HepG2 (cell line): ENCODE measurements around the gene LITAFD. TPM values are rescaled to one million over a fixed set of nuclear protein-coding genes. Genes with fewer than 3 reads are reported as not detected.
A peak's percentile ranks its signal among the peaks of the same experiment; 100 is the strongest.

Experiments
- AHR ChIP-seq: IDR thresholded peaks from 2 replicates; pipeline ENCODE4 v1.6.1; 2018; ENCODE audit warnings: missing genetic modification reagents, missing compliant biosample characterization
- CENPT ChIP-seq: sonication (generic); formaldehyde crosslinking; IDR thresholded peaks from 2 replicates; pipeline ENCODE4 v1.8.0; 2022; ENCODE audit warnings: low read depth, mild to moderate bottlenecking, moderate library complexity, missing genetic modification reagents
- GTF3A ChIP-seq: sonication (generic); formaldehyde crosslinking; conservative IDR thresholded peaks from 2 replicates; pipeline ENCODE4 v1.4.0; 2020; ENCODE audit warnings: mild to moderate bottlenecking, missing genetic modification reagents
- HHEX ChIP-seq: IDR thresholded peaks from 2 replicates; pipeline ENCODE4 v1.6.1; 2016; ENCODE audit warnings: control low read depth
- HMGA1 ChIP-seq: sonication (generic); formaldehyde crosslinking; conservative IDR thresholded peaks from 2 replicates; pipeline ENCODE4 v1.4.0; 2020; ENCODE audit warnings: missing genetic modification reagents
- HNRNPL ChIP-seq: fragments of 200-400 bp; formaldehyde crosslinking; IDR thresholded peaks from 2 replicates; pipeline ENCODE4 v1.6.1; 2017; ENCODE audit warnings: mild to moderate bottlenecking, low read depth, low read length
- ISX ChIP-seq: sonication (generic); formaldehyde crosslinking; conservative IDR thresholded peaks from 2 replicates; pipeline ENCODE4 v1.5.0; 2020; ENCODE audit warnings: missing genetic modification reagents
- KDM1A ChIP-seq: IDR thresholded peaks from 2 replicates; pipeline ENCODE4 v1.6.1; 2016; ENCODE audit warnings: missing compliant biosample characterization
- KDM5B ChIP-seq: sonication (generic); formaldehyde crosslinking; IDR thresholded peaks from 2 replicates; pipeline ENCODE4 v1.4.0; 2020; ENCODE audit warnings: missing genetic modification reagents, mild to moderate bottlenecking, borderline replicate concordance
- KLF16 ChIP-seq, 2 experiments: sonication (generic) in 1 of 2; formaldehyde crosslinking in 1 of 2; IDR thresholded peaks; 2 replicates each; pipeline versions ENCODE4 v1.6.1 to v1.8.0; 2016 to 2023; ENCODE audit warnings: missing genetic modification reagents in 2 of 2, missing compliant biosample characterization in 1 of 2
- MTF1 ChIP-seq: sonication (generic); formaldehyde crosslinking; IDR thresholded peaks from 2 replicates; pipeline ENCODE4 v1.5.0; 2020; ENCODE audit warnings: missing genetic modification reagents
- MTF2 ChIP-seq: sonication (generic); formaldehyde crosslinking; IDR thresholded peaks from 2 replicates; pipeline ENCODE4 v1.5.0; 2020; ENCODE audit warnings: missing genetic modification reagents, borderline replicate concordance
- MYPOP ChIP-seq: sonication (generic); formaldehyde crosslinking; IDR thresholded peaks from 2 replicates; pipeline ENCODE4 v1.8.1; 2023; ENCODE audit warnings: mild to moderate bottlenecking, moderate library complexity, missing genetic modification reagents
- NAIF1 ChIP-seq: sonication (generic); formaldehyde crosslinking; IDR thresholded peaks from 2 replicates; pipeline ENCODE4 v1.5.0; 2020; ENCODE audit warnings: mild to moderate bottlenecking, missing genetic modification reagents, borderline replicate concordance
- PCBP2 ChIP-seq: fragments of 200-400 bp; formaldehyde crosslinking; optimal IDR thresholded peaks from 2 replicates; pipeline ENCODE3; 2018; ENCODE audit warnings: low read length, low read depth; ENCODE audit not compliant: poor library complexity, severe bottlenecking
- RAD51 ChIP-seq: fragments of 450-650 bp; IDR thresholded peaks from 2 replicates; pipeline ENCODE4 v1.6.1; 2016; ENCODE audit warnings: borderline replicate concordance
- SALL2 ChIP-seq: sonication (generic); formaldehyde crosslinking; IDR thresholded peaks from 2 replicates; pipeline ENCODE4 v1.8.1; 2023; ENCODE audit warnings: mild to moderate bottlenecking, missing genetic modification reagents, inconsistent platforms
- THAP7 ChIP-seq: sonication (generic); formaldehyde crosslinking; IDR thresholded peaks from 2 replicates; pipeline ENCODE4 v1.8.1; 2023; ENCODE audit warnings: mild to moderate bottlenecking, missing genetic modification reagents
- ZNF17 ChIP-seq: sonication (generic); formaldehyde crosslinking; IDR thresholded peaks from 2 replicates; pipeline ENCODE4 v1.5.0; 2020; ENCODE audit warnings: mild to moderate bottlenecking, missing genetic modification reagents
- ZNF232 ChIP-seq: sonication (generic); formaldehyde crosslinking; IDR thresholded peaks from 2 replicates; pipeline ENCODE4 v1.4.0; 2020; ENCODE audit warnings: missing genetic modification reagents, borderline replicate concordance
- ZNF260 ChIP-seq: sonication (generic); formaldehyde crosslinking; IDR thresholded peaks from 2 replicates; pipeline ENCODE4 v1.4.0; 2020; ENCODE audit warnings: missing genetic modification reagents, low read depth, mild to moderate bottlenecking, borderline replicate concordance
- ZNF354B ChIP-seq: sonication (generic); formaldehyde crosslinking; IDR thresholded peaks from 2 replicates; pipeline ENCODE4 v1.8.0; 2022; ENCODE audit warnings: mild to moderate bottlenecking, missing genetic modification reagents
- ZNF598 ChIP-seq: sonication (generic); formaldehyde crosslinking; IDR thresholded peaks from 2 replicates; pipeline ENCODE4 v1.5.1; 2020; ENCODE audit warnings: mild to moderate bottlenecking, missing genetic modification reagents, borderline replicate concordance
- ZNF678 ChIP-seq: sonication (generic); formaldehyde crosslinking; IDR thresholded peaks from 2 replicates; pipeline ENCODE4 v1.4.0; 2020; ENCODE audit warnings: mild to moderate bottlenecking, missing genetic modification reagents
- ZNF713 ChIP-seq: sonication (generic); formaldehyde crosslinking; IDR thresholded peaks from 2 replicates; pipeline ENCODE4 v1.4.0; 2020; ENCODE audit warnings: mild to moderate bottlenecking, missing genetic modification reagents
- ZNF776 ChIP-seq: sonication (generic); formaldehyde crosslinking; IDR thresholded peaks from 2 replicates; pipeline ENCODE4 v1.4.0; 2020; ENCODE audit warnings: mild to moderate bottlenecking, missing genetic modification reagents
- ZNF782 ChIP-seq: sonication (generic); formaldehyde crosslinking; IDR thresholded peaks from 2 replicates; pipeline ENCODE4 v1.4.0; 2020; ENCODE audit warnings: missing genetic modification reagents, mild to moderate bottlenecking, borderline replicate concordance
- ZNF790 ChIP-seq: sonication (generic); formaldehyde crosslinking; IDR thresholded peaks from 2 replicates; pipeline ENCODE4 v1.8.0; 2022; ENCODE audit warnings: missing genetic modification reagents, mild to moderate bottlenecking, borderline replicate concordance
- ZSCAN21 ChIP-seq: sonication (generic); formaldehyde crosslinking; IDR thresholded peaks from 2 replicates; pipeline ENCODE4 v1.8.0; 2022; ENCODE audit warnings: mild to moderate bottlenecking, missing genetic modification reagents, moderate library complexity, borderline replicate concordance
- polyA plus RNA-seq, 8 experiments: library from polyadenylated mRNA; depleted of rRNA in 3 of 8; stranded (reverse) in 7 of 8; unstranded in 1 of 8; fragments of >200 nt; fragmentation: Illumina TruSeq in 4 of 8; extraction: Trizol in 4 of 8; gene quantifications; 2 replicates each; pipeline versions ENCODE4 v1.2.1 to v1.2.3, GENCODE V29; 2011 to 2016; ENCODE audit warnings: low read depth in 4 of 8, missing spikeins in 1 of 8, mixed read lengths in 1 of 8; ENCODE audit not compliant: insufficient read depth in 1 of 8
- total RNA-seq, 5 experiments: library from RNA; depleted of rRNA; stranded (reverse); fragments of >200 nt; fragmentation: Illumina TruSeq; extraction: Trizol; gene quantifications; 2 replicates each; pipeline ENCODE4 v1.2.3, GENCODE V29; 2016; ENCODE audit warnings: low read depth in 1 of 5
- TF ChIP-seq, protein P1 (sequence below): sonication (generic); formaldehyde crosslinking; IDR thresholded peaks from 2 replicates; pipeline ENCODE4 v1.4.0; 2020; ENCODE audit warnings: mild to moderate bottlenecking, missing genetic modification reagents

LITAFD gene
- total and polyA plus RNA-seq, 2 of the 13 experiments (the other 11 are each of a cell fraction or from before 2014, with no cell fraction given): not detected

GRCh38 chr16:8866118-8866883 lies 15.8 kb upstream of the LITAFD start (continued):
- peak; percentile 78; the same call in 1 of the 2 replicates for TF ChIP-seq KDM5B (CRISPR knock-in tag)
- TF ChIP-seq MYPOP: peak; percentile 85
- TF ChIP-seq ZSCAN21 (CRISPR knock-in tag): peak; percentile 55; the same call in 1 of the 2 replicates
- TF ChIP-seq MTF2 (CRISPR knock-in tag): no peak
- 0 out of 2 replicates have a peak, but pooled peaks have one; percentile 18 for TF ChIP-seq RAD51
- TF ChIP-seq MTF1 (CRISPR knock-in tag): no peak
- TF ChIP-seq ZNF678 (CRISPR knock-in tag): no peak
- no peak for TF ChIP-seq PCBP2
- TF ChIP-seq NAIF1 (CRISPR knock-in tag): no peak; the same call in 1 of the 2 replicates
- TF ChIP-seq SALL2 (CRISPR knock-in tag): peak; percentile 73; the same call in 1 of the 2 replicates
- TF ChIP-seq, protein P1, sequence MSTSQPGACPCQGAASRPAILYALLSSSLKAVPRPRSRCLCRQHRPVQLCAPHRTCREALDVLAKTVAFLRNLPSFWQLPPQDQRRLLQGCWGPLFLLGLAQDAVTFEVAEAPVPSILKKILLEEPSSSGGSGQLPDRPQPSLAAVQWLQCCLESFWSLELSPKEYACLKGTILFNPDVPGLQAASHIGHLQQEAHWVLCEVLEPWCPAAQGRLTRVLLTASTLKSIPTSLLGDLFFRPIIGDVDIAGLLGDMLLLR (CRISPR knock-in tag): peak; percentile 95; the same call in 1 of the 2 replicates
- TF ChIP-seq ZNF260 (CRISPR knock-in tag): no peak
- TF ChIP-seq GTF3A (CRISPR knock-in tag): no peak
- TF ChIP-seq HNRNPL: no peak
- no peak for TF ChIP-seq THAP7 (CRISPR knock-in tag)
- TF ChIP-seq KDM1A: 0 out of 2 replicates have a peak, but pooled peaks have one; percentile 52
- peak; percentile 3; the same call in 1 of the 2 replicates for TF ChIP-seq ZNF232 (CRISPR knock-in tag)
- TF ChIP-seq ZNF790 (CRISPR knock-in tag): no peak
- TF ChIP-seq HHEX (CRISPR knock-in tag): no peak; the same call in 1 of the 2 replicates
- TF ChIP-seq ZNF776 (CRISPR knock-in tag): no peak
- TF ChIP-seq AHR (CRISPR knock-in tag): no peak
- no peak for TF ChIP-seq ZNF598 (CRISPR knock-in tag)
- TF ChIP-seq ZNF713 (CRISPR knock-in tag): no peak
- no peak for TF ChIP-seq HMGA1 (CRISPR knock-in tag)
- peak; percentile 81 for TF ChIP-seq ZNF782 (CRISPR knock-in tag)
- TF ChIP-seq ZNF354B (CRISPR knock-in tag): no peak
- TF ChIP-seq KLF16 (CRISPR knock-in tag; IDR thresholded peaks at IDR 0.05): peak in 1 of 2 experiments; percentile 89; a peak in 2 of 4 replicates
- no peak for TF ChIP-seq ZNF17
- TF ChIP-seq ISX (CRISPR knock-in tag): no peak
- TF ChIP-seq CENPT: no peak
